HG02938 (cell line): ENCODE measurements around the gene DBN1.

ENCODE experiments used
- ATAC-seq: cut with Tn5 transposase; IDR thresholded peaks from one replicate; pipeline ENCODE4 v1.9.1; 2021; ENCODE audit warnings: mild to moderate bottlenecking, moderate library complexity; ENCODE audit not compliant: unreplicated experiment

The DBN1 gene

DNA sequence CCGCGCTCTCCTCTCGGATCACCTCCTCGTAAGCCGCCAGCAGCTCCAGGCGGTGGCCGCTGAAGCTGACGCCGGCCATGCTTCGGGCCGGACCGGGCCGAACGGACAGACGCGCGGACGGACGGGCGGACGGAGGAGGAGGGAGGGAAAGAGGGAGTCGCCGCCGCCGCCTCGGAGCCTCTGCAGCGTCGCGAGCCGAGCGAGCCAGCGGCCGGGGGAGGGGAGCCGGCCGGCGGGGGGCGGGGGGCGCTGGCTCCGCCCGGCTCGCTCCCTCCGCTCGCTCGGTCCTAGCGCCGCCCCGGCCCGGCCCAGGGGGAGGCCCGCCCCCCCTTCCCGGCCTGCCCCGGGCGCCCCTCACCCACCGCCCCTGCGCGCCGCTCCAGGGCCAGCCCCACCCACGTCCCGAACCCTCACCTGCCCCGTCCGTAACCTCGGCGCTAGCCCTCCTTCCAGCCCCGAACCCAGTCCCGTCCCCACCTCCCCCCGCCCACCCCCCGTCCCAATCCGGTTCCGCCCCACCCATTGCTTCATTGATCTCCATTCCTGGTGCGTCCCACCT, at the start of gene DBN1:
TSS of gene DBN1 (minus strand) at position 192 of the 559 bp plus-strand sequence. CDS start at position 79, 113 bp downstream.
- no peak for ATAC-seq

- ATAC-seq, result no peak
Measured at GRCh38 chr5:177520916-177521513, 47.6 kb upstream of the DBN1 start.

DNA sequence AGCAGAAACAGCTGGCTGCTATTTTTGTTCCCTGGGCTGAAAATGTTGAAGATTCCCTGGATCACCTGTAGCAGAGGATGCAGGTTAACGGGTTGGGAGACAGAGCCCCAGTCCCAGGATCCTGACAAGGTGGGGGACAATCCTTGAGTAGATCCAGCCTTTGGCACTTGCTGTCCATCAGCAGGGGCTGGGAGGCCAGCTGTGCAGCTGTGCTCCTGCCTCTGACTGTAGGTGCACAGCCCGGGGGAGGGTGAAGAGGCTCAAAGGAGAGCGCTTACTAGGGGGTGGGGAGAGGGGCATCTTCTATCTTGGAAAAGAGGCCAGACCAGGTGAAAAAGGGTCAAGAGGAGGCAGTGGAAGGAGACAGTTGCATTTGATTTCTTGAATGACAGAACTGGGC, 46.8 kb upstream of the DBN1 start:
- no peak for ATAC-seq

DNA sequence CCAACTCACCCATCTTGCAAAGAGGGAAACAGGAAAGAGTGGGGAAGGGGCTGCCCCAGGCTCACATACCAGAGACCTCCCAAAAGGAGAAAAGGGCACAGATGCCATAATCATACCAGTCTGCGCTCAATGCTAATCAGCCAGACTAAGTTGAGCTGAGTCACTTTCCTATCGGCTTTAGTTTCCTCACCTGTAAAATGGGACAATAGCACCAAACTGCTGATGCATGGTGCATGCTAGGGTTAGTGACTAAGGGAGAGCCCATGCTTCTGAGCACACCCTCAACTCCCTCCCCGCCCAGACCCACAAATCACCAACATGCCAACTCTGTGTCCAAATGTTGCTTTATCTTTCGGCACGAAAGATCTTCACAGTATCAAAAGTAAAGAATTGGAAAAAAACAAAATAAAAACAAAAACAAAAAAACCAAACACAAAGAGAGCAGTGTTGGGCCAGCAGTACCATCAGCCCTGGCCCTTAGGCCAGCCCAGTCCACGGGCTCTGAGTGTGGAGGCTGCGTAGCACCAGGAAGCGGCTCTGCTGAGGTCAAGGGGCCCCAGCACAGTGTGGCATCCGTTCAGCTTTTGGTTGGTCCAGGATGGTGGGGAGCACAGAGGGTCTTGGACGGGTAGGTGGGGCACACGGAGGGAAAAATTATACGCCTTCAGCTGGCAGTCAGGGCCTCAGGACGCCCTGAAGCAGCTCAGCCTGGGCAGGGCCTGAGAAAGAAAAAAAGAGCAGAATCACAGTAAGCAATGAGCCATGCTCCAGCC, 46.2 kb upstream of the DBN1 start:
- ATAC-seq, result no peak

- ATAC-seq, result peak; percentile 82
Measured at GRCh38 chr5:177516601-177517568, 43.5 kb upstream of the DBN1 start, which contains the start of gene DDX41. TSS of gene DDX41 (minus strand) at chr5:177516961. CDS start at chr5:177516945, 16 bp downstream.

DNA sequence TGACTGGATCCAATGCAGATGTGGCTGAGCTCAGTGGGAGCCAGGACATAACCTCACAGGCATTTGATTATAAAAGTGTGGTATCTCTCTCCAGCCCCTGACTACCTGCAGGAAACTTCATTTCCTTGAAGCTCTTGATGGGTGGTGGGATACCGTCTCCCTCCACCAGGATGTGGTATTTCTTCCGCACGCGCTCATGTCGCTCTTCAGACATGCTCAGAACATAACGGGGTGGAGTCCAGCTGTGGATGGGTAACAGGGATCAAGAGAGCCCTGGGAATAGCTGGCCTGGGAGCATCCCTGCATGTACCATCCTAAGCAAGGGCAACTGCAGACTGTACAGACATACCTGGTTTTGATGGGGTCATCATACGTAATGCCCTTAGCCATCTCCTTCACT, 42.1 kb upstream of the DBN1 start:
- no peak for ATAC-seq

DNA sequence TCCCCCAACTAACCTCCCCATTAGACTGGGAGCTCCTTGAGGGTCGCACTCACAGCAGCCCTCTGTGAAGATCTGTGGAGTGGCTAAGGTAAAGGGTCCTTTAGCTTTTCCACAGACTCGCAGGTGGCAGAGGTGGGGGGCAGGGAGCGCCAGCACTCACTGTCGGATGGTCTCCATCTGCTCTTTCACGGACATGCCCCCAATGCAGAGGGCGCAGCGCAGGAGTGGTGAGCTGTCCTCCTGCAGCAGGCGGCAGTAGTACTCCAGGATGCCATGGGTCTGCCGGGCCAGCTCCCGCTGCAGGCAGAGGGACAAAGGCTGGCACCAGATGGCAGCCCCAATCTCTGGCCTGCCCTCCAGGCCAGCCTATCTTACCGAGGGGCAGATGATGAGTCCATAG, 41.1 kb upstream of the DBN1 start:
- ATAC-seq, result no peak

- ATAC-seq, result no peak
Measured at GRCh38 chr5:177513500-177513899, 40.1 kb upstream of the DBN1 start.

DNA sequence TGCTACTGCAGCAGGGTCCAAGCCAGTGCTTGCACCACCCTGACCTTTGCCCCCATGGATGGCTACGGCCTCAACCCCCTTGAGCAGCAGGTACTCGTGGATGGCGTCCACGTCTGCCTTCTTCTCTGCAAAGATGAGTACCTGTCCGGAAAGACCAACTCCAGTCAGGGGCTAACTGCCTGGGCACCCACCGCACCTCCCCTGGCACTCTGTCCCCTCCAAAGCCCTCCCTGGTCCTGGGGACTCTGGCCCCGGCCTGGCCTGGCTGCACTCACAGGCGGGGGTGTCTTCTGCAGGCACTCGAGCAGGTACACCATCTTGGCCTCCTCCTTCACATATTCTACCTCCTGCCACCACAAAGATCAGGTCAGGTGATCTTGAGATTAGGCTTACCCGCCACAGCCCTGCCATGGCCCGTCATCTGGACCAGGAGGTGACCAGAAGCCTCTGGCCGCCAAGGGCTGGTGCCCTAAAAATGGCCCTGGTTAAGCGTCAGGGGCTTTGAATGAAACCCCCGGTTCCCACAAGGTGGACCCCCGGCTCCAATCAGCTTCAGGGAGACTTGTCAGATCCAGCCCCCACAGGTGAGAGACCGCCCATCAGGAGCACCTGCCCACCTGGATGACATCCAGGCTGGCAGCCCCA, 39.4 kb upstream of the DBN1 start:
- no peak for ATAC-seq

DNA sequence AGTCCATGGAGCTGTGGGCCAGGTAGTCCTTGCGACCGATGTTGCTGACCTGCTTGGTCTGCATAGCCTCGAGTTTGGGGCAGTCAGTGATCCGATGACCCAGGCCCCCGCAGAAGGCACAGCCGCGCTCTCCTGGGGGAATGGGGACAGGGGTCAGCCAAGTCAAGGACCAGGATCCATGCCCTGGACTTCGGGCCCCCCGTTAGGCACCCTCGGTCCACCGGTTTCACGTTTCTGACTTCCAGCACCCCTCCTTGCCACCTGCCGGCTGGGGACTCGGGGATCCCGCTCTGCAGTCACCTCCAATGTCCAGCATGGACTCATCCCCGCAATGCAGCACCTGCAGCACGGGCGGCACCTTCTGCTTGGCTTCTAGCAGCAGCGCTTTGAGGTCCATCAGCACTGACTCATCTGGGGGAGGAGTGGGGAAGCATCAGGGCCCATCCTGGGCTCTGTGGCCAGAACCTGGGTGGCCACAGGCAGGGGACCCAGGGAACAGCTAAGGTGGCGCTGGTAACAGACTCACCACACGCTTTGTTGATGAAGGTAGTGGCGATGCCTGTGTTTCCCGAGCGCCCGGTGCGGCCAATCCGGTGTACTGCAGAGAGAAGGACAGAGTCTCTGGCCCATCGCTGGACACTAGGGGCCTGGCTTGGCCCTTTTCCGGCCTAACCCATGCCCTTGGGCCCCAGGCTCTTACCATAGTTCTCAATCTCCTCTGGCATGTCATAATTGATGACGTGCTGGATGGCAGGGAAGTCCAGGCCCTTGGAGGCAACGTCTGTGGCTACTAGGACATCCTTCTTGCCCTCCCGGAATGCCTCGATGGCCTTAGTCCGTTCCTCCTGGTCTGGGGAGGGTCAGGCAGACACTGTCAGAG, 38.6 kb upstream of the DBN1 start:
- no peak for ATAC-seq

GRCh38 chr5:177511181-177511580, 37.7 kb upstream of the DBN1 start:
- ATAC-seq, result no peak

DNA sequence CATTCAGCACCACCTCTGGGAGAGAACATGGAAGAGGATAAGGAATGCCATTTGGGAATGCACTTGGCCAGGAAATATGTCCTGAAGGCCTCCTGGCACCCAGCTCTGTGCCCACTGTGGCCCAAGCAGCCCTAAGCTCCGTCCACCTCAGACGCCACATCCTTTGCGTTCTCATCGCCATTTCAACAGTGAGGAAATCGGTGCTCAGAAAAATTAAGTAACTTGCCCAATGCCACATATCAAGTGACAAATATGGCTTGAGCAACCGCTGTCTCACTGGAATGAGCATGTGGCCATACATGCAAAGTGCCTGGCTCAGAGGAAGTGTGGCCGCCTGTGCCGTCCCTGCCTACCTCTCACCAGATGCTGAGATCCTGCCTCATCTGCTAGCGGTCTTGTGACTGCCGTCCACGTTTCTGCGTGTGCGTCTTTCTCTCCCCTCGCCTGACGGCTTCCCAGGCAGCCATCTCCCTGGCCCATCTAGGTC, 37.2 kb upstream of the DBN1 start:
- peak; percentile 41 for ATAC-seq

- ATAC-seq, result peak; percentile 34
Measured at GRCh38 chr5:177509991-177510566, 36.6 kb upstream of the DBN1 start.

DNA sequence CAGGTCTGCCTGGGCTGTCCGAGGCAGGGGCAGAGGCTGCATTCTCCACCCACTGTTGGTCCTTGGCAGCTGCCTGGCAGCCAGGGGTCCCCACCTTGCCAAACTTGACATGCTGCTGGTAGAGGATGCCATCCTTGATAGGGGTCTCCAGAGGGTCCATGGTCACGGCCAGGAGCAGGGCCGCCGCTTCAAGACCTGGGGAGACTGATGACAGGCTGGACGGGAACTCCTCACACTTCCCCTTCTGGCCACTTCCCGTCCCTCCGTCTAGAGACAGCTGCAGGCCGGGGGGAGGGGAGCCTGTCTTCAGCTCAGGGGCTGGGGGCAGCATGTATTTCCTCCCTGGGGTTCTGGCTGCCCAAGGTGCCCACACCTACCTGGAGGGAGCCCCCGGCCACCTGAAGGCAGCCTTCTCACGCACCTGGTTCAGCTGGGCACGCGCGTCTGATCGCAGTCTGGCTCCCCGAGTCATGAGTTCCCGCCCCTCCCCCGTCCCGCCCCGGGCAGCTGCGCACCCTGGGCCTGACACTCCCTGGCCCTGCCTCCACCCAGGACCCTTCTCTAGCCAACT, 36.0 kb upstream of the DBN1 start, which contains the start of gene DOK3:
TSS of gene DOK3 (minus strand) at position 446 of the 571 bp plus-strand sequence. CDS start at position 160, 286 bp downstream.
- peak; percentile 24 for ATAC-seq

- ATAC-seq, result no peak
Measured at GRCh38 chr5:177508837-177509236, 35.4 kb upstream of the DBN1 start.

DNA sequence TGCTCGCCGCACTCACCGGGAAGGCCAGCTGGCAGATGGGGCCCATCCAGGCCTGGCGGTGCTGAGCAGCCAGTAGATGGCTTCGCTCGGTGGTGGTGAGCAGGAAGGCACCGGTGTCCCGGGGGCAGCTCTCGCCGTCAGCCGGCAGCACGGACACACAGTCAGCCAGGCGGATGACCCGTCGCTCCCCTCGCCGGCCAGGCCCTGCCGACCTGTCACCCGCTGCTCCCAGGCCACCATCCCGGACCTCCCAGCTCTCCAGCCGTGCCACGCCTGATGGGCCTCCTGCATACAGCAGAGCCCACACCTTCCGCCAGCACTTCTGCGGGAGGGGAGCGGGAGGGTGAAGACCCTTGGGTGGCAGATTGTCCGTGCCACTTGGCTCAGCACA, 34.8 kb upstream of the DBN1 start:
- no peak for ATAC-seq

GRCh38 chr5:177507596-177508220, 34.3 kb upstream of the DBN1 start:
- no peak for ATAC-seq

DNA sequence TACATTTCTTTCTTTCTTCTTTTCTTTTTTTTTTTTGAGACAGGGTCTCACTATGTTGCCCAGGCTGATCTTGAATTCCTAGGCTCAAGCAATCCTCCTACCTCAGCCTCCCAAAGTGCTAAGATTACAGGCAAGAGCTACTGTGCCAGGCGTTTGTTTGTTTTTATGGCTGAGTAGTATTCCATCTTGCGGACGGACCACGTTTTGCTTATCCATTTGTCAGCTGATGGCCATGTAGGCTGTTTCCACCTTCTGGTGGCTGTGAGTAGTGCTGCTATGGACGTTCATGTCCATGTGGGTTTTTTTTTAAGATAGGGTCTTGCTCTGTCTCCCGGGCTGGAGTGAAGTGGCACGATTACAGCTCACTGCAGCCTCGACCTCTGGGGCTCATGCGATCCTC, 33.7 kb upstream of the DBN1 start:
- no peak for ATAC-seq
